Measurements from ENCODE around the gene ARHGAP44.
A peak's percentile ranks its signal among the peaks of the same experiment; 100 is the strongest.

Gene ARHGAP44

GRCh38 chr17:12996941-12997340, 207.6 kb downstream of the ARHGAP44 start:
- Mint-ChIP-seq H3K27ac (no peak overlapping the region), H3K4me3 (no peak overlapping the region), H3K27me3 (no peaks in the 10 kb centered on the region), H3K9me3 (ENCODE audit: low read depth) (no peaks in the 10 kb centered on the region), H3K36me3 (peaks cover 10% of the 10 kb centered on the region), H3K4me1 (ENCODE audit: low read depth) (no peaks in the 10 kb centered on the region)

- Mint-ChIP-seq H3K27ac (no peak overlapping the region), H3K4me1 (ENCODE audit: low read depth) (no peaks in the 10 kb centered on the region), H3K27me3 (no peaks in the 10 kb centered on the region), H3K36me3 (peaks cover 8% of the 10 kb centered on the region), H3K4me3 (no peak overlapping the region), H3K9me3 (ENCODE audit: low read depth) (no peaks in the 10 kb centered on the region)
These were observed 209.2 kb downstream of the ARHGAP44 start for GRCh38 chr17:12998461-12998860.

GRCh38 chr17:12998874-12999273, 209.6 kb downstream of the ARHGAP44 start:
- Mint-ChIP-seq H3K27ac (no peak overlapping the region), H3K27me3 (no peaks in the 10 kb centered on the region), H3K4me1 (ENCODE audit: low read depth) (peaks cover 2% of the 10 kb centered on the region), H3K9me3 (ENCODE audit: low read depth) (no peaks in the 10 kb centered on the region), H3K4me3 (no peak overlapping the region), H3K36me3 (peaks cover 8% of the 10 kb centered on the region)

GRCh38 chr17:13000561-13000960, 211.3 kb downstream of the ARHGAP44 start:
- Mint-ChIP-seq H3K4me1 (ENCODE audit: low read depth) (peaks cover 2% of the 10 kb centered on the region), H3K9me3 (ENCODE audit: low read depth) (no peaks in the 10 kb centered on the region), H3K27ac (no peak overlapping the region), H3K36me3 (peaks cover 4% of the 10 kb centered on the region), H3K4me3 (no peak overlapping the region), H3K27me3 (no peaks in the 10 kb centered on the region)

GRCh38 chr17:13001991-13002615, 212.8 kb downstream of the ARHGAP44 start:
- Mint-ChIP-seq H3K4me3 (no peak overlapping the region), H3K4me1 (ENCODE audit: low read depth) (peaks cover 2% of the 10 kb centered on the region), H3K27me3 (no peaks in the 10 kb centered on the region), H3K27ac (no peak overlapping the region), H3K36me3 (peaks cover 4% of the 10 kb centered on the region), H3K9me3 (ENCODE audit: low read depth) (no peaks in the 10 kb centered on the region)

GRCh38 chr17:13002761-13003453, 213.6 kb downstream of the ARHGAP44 start:
- Mint-ChIP-seq H3K4me3 (no peak overlapping the region), H3K36me3 (no peaks in the 10 kb centered on the region), H3K4me1 (ENCODE audit: low read depth) (peaks cover 2% of the 10 kb centered on the region), H3K27ac (no peak overlapping the region), H3K9me3 (ENCODE audit: low read depth) (no peaks in the 10 kb centered on the region), H3K27me3 (no peaks in the 10 kb centered on the region)

GRCh38 chr17:13003454-13003851, 214.2 kb downstream of the ARHGAP44 start:
- Mint-ChIP-seq H3K27me3 (no peaks in the 10 kb centered on the region), H3K9me3 (ENCODE audit: low read depth) (no peaks in the 10 kb centered on the region), H3K4me1 (ENCODE audit: low read depth) (peaks cover 2% of the 10 kb centered on the region), H3K4me3 (no peak overlapping the region), H3K36me3 (no peaks in the 10 kb centered on the region), H3K27ac (no peak overlapping the region)

GRCh38 chr17:13003927-13004326, 214.6 kb downstream of the ARHGAP44 start:
- Mint-ChIP-seq H3K36me3 (no peaks in the 10 kb centered on the region), H3K27me3 (no peaks in the 10 kb centered on the region), H3K4me1 (ENCODE audit: low read depth) (peaks cover 2% of the 10 kb centered on the region), H3K4me3 (no peak overlapping the region), H3K9me3 (ENCODE audit: low read depth) (no peaks in the 10 kb centered on the region), H3K27ac (no peak overlapping the region)

- Mint-ChIP-seq H3K4me3 (no peak overlapping the region), H3K9me3 (ENCODE audit: low read depth) (no peaks in the 10 kb centered on the region), H3K27me3 (no peaks in the 10 kb centered on the region), H3K36me3 (no peaks in the 10 kb centered on the region), H3K4me1 (ENCODE audit: low read depth) (peaks cover 2% of the 10 kb centered on the region), H3K27ac (no peak overlapping the region)
These were observed 215.0 kb downstream of the ARHGAP44 start for GRCh38 chr17:13004336-13004735.

GRCh38 chr17:13005530-13005929, 216.2 kb downstream of the ARHGAP44 start:
- Mint-ChIP-seq H3K9me3 (ENCODE audit: low read depth) (no peaks in the 10 kb centered on the region), H3K4me3 (no peak overlapping the region), H3K27me3 (no peaks in the 10 kb centered on the region), H3K4me1 (ENCODE audit: low read depth) (peaks cover 2% of the 10 kb centered on the region), H3K27ac (no peak overlapping the region), H3K36me3 (peaks cover 2% of the 10 kb centered on the region)

GRCh38 chr17:13008461-13008860, 219.2 kb downstream of the ARHGAP44 start:
- H3K27ac Mint-ChIP-seq: no peak overlapping the region
- peaks cover 5% of the 10 kb centered on the region for H3K4me1 Mint-ChIP-seq (ENCODE audit: low read depth)
- H3K4me3 Mint-ChIP-seq: no peak overlapping the region
- no peaks in the 10 kb centered on the region for H3K9me3 Mint-ChIP-seq (ENCODE audit: low read depth)
- H3K36me3 Mint-ChIP-seq: peaks cover 10% of the 10 kb centered on the region
- no peaks in the 10 kb centered on the region for H3K27me3 Mint-ChIP-seq

- Mint-ChIP-seq H3K27ac (no peak overlapping the region), H3K9me3 (ENCODE audit: low read depth) (no peaks in the 10 kb centered on the region), H3K36me3 (peaks cover 19% of the 10 kb centered on the region), H3K27me3 (no peaks in the 10 kb centered on the region), H3K4me3 (no peak overlapping the region), H3K4me1 (ENCODE audit: low read depth) (peaks cover 20% of the 10 kb centered on the region)
These were observed 221.7 kb downstream of the ARHGAP44 start for GRCh38 chr17:13010959-13011358.

GRCh38 chr17:13014801-13015200, 225.5 kb downstream of the ARHGAP44 start:
- Mint-ChIP-seq H3K36me3 (peaks cover 21% of the 10 kb centered on the region), H3K27ac (peak overlapping the region; percentile 23), H3K4me3 (peak overlapping the region; percentile 46)

GRCh38 chr17:13016881-13017654, 227.8 kb downstream of the ARHGAP44 start:
- Mint-ChIP-seq H3K36me3 (peaks cover 11% of the 10 kb centered on the region), H3K9me3 (ENCODE audit: low read depth) (no peaks in the 10 kb centered on the region), H3K27ac (peak overlapping the region; percentile 81), H3K4me3 (peak overlapping the region; percentile 98), H3K4me1 (ENCODE audit: low read depth) (peaks cover 36% of the 10 kb centered on the region), H3K27me3 (no peaks in the 10 kb centered on the region)

More at GRCh38 chr17:13014801-13015200, 225.5 kb downstream of the ARHGAP44 start:
- Mint-ChIP-seq H3K27me3 (no peaks in the 10 kb centered on the region), H3K4me1 (ENCODE audit: low read depth) (peaks cover 37% of the 10 kb centered on the region), H3K9me3 (ENCODE audit: low read depth) (no peaks in the 10 kb centered on the region)
